ENCODE data around the gene LSAMP.

Gene LSAMP

DNA sequence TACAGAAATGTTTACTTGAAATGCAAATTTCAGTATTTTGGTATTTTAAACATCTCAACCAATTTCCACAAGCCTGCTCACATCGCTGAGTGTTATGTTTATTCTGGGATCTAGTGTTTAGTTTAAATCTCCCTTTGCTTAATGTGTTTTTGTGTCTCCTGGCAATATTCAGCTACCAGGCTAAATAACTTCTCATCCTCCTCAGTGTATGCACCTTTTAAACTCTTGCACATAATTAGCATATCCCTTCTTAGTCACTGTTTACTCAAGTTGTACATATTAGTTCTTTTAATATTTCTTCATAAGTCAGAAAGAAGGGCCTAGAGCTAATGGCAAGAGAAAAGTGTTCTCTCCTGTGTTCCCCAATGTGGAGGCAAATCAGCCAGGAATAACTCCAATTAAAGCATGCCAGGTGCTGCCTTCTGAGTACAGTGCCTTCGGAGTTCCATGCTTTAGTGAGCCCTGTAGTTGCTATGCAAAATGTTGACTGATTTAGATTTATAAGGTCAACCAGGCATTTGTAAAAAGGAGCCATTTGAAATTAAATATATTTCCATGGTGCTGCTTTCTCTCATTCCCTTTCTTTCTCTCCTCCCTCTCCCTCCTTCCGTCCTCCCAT, 587.7 kb downstream of the LSAMP start:
- H3K27ac ChIP-seq (ENCODE audit: low read depth, low read length) = no peak overlapping the region
- H4K20me1 ChIP-seq (ENCODE audit: low read depth, low read length) = no peaks in the 10 kb centered on the region
- H3K79me2 ChIP-seq (ENCODE audit: insufficient read depth, low read length) = no peaks in the 10 kb centered on the region
- no peak overlapping the region for H3K9ac ChIP-seq (ENCODE audit: low read length)
- H3F3A ChIP-seq (ENCODE audit: insufficient read depth) = no peaks in the 10 kb centered on the region
- TF ChIP-seq CTCF (IDR thresholded peaks at IDR 0.05; ENCODE audit: insufficient read depth, low read length, poor library complexity, severe bottlenecking) (no peak), EZH2phosphoT487 (conservative IDR thresholded peaks at IDR 0.05; ENCODE audit: low read length) (no peak)
- H3K9me2 ChIP-seq (replicated peaks; ENCODE audit: insufficient read depth, low read length) = no peaks in the 10 kb centered on the region
- no peak overlapping the region for H3K4me3 ChIP-seq (ENCODE audit: insufficient read depth, low read length, poor library complexity, severe bottlenecking)
- H2AFZ ChIP-seq (ENCODE audit: low read depth, low read length, severe bottlenecking) = no peak overlapping the region
- no peaks in the 10 kb centered on the region for H3K36me3 ChIP-seq (ENCODE audit: low read length)
- H3K4me2 ChIP-seq (ENCODE audit: low read depth, low read length, poor library complexity, severe bottlenecking) = no peak overlapping the region
- H3K9me3 ChIP-seq (ENCODE audit: insufficient read depth, low read length) = no peaks in the 10 kb centered on the region
- H3K27me3 ChIP-seq (ENCODE audit: low read length) = no peaks in the 10 kb centered on the region

- Histone ChIP-seq H3K27ac (ENCODE audit: low read depth, low read length) (no peak overlapping the region), H3K79me2 (ENCODE audit: insufficient read depth, low read length) (no peaks in the 10 kb centered on the region), H4K20me1 (ENCODE audit: low read depth, low read length) (no peaks in the 10 kb centered on the region), H3K27me3 (ENCODE audit: low read length) (no peaks in the 10 kb centered on the region), H3K36me3 (ENCODE audit: low read length) (no peaks in the 10 kb centered on the region), H3F3A (ENCODE audit: insufficient read depth) (no peaks in the 10 kb centered on the region), H3K9ac (ENCODE audit: low read length) (no peak overlapping the region), H2AFZ (ENCODE audit: low read depth, low read length, severe bottlenecking) (no peak overlapping the region), H3K4me2 (ENCODE audit: low read depth, low read length, poor library complexity, severe bottlenecking) (no peak overlapping the region), H3K9me2 (replicated peaks; ENCODE audit: insufficient read depth, low read length) (no peaks in the 10 kb centered on the region), H3K9me3 (ENCODE audit: insufficient read depth, low read length) (no peaks in the 10 kb centered on the region), H3K4me3 (ENCODE audit: insufficient read depth, low read length, poor library complexity, severe bottlenecking) (no peak overlapping the region)
- TF ChIP-seq EZH2phosphoT487 (conservative IDR thresholded peaks at IDR 0.05; ENCODE audit: low read length) (no peak), CTCF (IDR thresholded peaks at IDR 0.05; ENCODE audit: insufficient read depth, low read length, poor library complexity, severe bottlenecking) (no peak)
Observed at GRCh38 chr3:115855911-115856310, 589.4 kb downstream of the LSAMP start.

DNA sequence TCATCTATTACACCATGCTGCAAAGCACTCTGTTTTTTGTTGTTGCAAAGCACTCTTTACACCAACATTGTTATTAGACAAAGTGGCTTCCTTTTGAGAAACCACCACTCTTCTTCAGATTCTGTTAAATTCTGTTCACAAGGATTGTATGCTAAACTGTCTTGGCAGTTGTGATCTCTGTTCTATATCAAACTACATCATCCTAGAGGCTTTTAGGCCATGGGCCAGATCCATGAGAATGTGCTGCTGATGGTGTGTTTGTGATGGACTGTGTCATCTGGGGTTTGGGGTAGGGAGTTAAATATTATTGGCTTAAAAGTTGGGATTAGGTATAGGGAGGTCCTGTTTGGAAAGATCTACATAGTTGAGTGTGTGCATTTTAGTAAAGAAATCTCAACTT, 592.2 kb downstream of the LSAMP start:
- Histone ChIP-seq H3K9ac (ENCODE audit: low read length) (no peak overlapping the region), H3K4me3 (ENCODE audit: insufficient read depth, low read length, poor library complexity, severe bottlenecking) (no peak overlapping the region), H3K9me3 (ENCODE audit: insufficient read depth, low read length) (no peaks in the 10 kb centered on the region), H3K4me2 (ENCODE audit: low read depth, low read length, poor library complexity, severe bottlenecking) (no peak overlapping the region), H3K36me3 (ENCODE audit: low read length) (no peaks in the 10 kb centered on the region), H3K9me2 (replicated peaks; ENCODE audit: insufficient read depth, low read length) (no peaks in the 10 kb centered on the region), H3K79me2 (ENCODE audit: insufficient read depth, low read length) (no peaks in the 10 kb centered on the region), H3F3A (ENCODE audit: insufficient read depth) (no peaks in the 10 kb centered on the region), H3K27ac (ENCODE audit: low read depth, low read length) (no peak overlapping the region), H3K27me3 (ENCODE audit: low read length) (no peaks in the 10 kb centered on the region), H2AFZ (ENCODE audit: low read depth, low read length, severe bottlenecking) (no peak overlapping the region), H4K20me1 (ENCODE audit: low read depth, low read length) (no peaks in the 10 kb centered on the region)
- TF ChIP-seq EZH2phosphoT487 (conservative IDR thresholded peaks at IDR 0.05; ENCODE audit: low read length) (no peak), CTCF (IDR thresholded peaks at IDR 0.05; ENCODE audit: insufficient read depth, low read length, poor library complexity, severe bottlenecking) (no peak)
